Measurements from ENCODE around the gene LRRC1. TPM values are rescaled to one million over a fixed set of nuclear protein-coding genes. Genes with fewer than 3 reads are reported as not detected.

The LRRC1 gene
- total RNA-seq, 1 donor from 2014 or later, result 77.8 TPM

DNA sequence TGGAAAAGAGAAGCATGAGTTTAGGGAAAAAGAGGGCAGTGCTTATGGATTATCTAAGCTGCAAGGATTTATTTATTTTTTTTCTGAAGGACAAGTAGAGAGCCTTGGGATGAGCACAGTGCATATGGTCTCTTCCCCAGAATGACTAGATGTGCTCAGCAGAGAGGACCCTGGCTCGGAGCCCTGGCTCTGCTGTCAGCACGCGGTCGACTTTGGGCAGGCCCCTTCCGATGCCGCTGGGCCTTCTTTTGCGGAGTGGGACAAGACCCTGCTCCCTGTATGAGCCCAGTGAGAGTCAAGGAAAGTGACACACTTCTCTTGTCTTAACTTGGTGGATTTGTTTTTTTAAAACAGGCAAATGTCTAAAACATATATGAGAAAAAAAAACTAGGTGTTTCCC lies 51.4 kb downstream of the LRRC1 start:
- DNase-seq (ENCODE audit: low read depth in 2 of 2), result no peak

GRCh38 chr6:53847796-53848314 lies 53.0 kb downstream of the LRRC1 start:
- no peak for DNase-seq (ENCODE audit: low read depth in 2 of 2)

GRCh38 chr6:53850527-53850926 lies 55.7 kb downstream of the LRRC1 start:
- DNase-seq (ENCODE audit: low read depth in 2 of 2), result no peak

- DNase-seq (ENCODE audit: low read depth in 2 of 2), result peak in 1 of 2 donors; percentile 57
These were observed 56.8 kb downstream of the LRRC1 start for GRCh38 chr6:53851561-53851960.

DNA sequence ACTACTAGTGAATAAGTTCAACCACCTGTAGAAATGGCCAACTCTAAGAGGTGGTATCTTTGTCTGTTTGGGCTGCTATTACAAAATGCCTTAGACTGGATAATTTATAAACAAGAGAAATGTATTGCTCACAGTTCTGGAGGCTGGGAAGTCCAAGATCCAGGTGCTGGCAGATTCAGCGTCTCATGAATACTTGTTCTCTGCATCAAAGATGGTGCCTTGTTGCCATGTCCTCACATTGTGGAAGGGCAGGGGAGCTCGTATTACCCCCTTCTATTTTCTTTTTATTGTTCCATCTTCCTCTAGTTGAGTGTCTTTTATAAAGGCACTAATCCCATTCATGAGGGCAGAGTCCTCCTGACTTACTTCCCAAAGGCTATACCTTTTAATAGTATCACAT lies 58.0 kb downstream of the LRRC1 start:
- no peak for DNase-seq (ENCODE audit: low read depth in 2 of 2)

DNA sequence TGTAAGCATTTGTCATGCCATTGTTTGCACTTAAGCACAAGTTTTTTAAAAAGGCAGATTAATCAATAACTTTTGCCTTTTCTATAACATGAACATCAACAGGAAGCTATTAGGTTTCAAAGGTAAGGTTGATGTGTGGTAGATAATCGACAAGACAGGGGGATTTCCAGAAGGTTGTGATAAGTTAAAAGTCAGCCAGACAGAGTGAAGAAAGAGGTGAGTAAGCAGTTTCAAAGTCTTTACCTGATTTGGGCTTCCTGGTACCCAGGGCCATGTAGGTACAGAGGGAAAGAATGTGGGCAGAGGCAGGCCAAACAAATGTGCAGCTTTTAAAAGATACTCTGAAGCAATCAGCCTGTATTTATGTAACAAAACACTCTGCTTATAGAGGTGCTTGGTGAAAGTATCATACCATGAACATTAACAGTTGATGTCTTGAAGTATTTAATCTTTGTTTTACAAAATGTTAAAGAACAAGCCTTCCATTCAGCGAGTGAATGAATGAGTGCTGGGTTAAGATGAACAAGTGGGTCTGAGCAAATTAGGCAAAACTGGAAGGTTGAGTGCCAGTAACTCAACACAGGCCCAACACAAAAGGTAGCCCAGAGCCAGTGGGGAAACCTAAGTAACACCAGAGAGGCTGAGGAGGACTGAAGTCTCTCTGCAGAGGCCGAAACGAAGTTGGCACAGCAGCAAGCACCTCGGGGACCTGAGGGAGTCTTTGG lies 60.2 kb downstream of the LRRC1 start:
- no peak for DNase-seq (ENCODE audit: low read depth in 2 of 2)

DNA sequence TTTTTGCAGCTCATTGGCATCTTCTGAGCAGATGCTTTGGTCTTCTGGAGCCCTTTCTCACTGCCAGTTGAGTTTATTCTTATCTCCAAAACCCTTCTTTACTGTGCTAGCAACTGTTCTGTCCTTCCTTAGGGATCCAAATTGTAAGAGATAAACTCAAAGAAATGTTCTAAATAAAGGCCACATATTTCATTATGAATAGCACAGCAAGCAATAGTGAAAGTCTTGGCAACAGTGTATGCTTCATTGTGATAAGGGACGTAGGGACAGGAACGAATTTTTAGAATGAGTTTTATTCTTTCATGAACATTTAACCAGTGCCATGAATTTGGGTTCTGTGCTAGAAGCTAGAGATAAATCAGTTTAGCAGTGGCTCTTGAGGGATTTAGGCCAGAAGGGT lies 61.1 kb downstream of the LRRC1 start:
- DNase-seq (ENCODE audit: low read depth in 2 of 2), result no peak

GRCh38 chr6:53857318-53858094 lies 62.7 kb downstream of the LRRC1 start:
- DNase-seq (ENCODE audit: low read depth in 2 of 2), result peak; percentile 82 to 92

GRCh38 chr6:53858196-53858595 lies 63.4 kb downstream of the LRRC1 start:
- DNase-seq (ENCODE audit: low read depth in 2 of 2), result peak; percentile 17 to 51

DNA sequence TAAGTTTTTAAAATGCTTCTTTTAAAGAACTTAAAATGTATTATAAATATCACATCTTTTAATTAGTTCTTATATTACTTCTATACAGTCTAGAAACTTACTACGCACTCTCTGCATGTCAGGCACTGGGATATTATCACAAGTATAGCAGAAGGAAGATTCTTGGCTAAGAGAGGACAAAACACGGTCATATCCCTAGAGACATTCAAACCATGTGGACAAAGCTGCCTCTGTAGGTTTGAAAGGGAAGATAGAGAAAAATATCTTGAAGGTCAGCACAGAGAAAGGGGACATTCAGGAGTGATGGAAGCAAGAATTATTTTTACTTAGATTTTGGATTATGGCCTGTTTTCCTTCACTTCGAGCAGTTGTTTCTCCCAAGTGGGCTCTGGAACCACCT lies 64.1 kb downstream of the LRRC1 start:
- no peak for DNase-seq (ENCODE audit: low read depth in 2 of 2)

DNA sequence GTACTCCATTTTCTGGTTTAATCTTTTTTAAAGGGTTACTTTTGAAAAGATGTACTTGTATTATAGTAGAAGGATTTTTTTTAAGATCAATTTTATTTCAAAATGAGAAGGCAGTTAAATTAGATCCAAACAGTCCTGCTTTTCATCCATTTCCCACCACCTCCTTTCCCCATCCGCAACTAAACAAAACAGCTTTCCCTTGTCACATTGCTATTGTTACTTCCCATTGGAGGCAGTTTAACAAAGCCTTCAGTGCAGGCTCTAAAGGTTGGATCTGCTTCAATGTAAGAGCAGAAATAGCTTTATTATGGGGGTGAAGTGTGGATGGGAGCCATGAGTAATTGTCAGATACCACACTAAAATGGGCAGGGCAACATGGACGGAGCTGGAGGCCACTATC lies 65.7 kb downstream of the LRRC1 start:
- DNase-seq (ENCODE audit: low read depth in 2 of 2), result no peak

GRCh38 chr6:53861518-53861917 lies 66.7 kb downstream of the LRRC1 start:
- no peak for DNase-seq (ENCODE audit: low read depth in 2 of 2)

- DNase-seq (ENCODE audit: low read depth in 2 of 2), result peak; percentile 48 to 58
These were observed 68.1 kb downstream of the LRRC1 start for GRCh38 chr6:53862662-53863462.

DNA sequence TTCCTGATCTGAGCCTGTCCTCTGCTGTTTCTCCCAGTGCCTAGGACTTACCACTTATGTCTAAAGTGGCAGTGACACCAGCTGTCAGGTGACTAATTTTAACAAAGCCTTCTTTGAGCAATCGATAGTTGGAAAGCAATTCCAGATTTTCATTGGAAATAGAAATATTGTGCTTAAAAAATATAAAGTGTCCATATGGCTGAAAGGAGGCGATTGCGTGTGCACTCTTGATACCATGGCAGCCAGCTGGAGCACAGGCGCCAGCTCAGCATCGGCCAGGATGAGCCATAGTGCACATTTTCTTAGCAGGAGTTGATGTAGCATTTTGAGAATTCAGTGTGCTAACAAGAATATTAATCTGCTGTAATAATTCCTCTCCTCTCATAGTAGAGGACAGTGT lies 70.0 kb downstream of the LRRC1 start:
- DNase-seq (ENCODE audit: low read depth in 2 of 2), result no peak

DNA sequence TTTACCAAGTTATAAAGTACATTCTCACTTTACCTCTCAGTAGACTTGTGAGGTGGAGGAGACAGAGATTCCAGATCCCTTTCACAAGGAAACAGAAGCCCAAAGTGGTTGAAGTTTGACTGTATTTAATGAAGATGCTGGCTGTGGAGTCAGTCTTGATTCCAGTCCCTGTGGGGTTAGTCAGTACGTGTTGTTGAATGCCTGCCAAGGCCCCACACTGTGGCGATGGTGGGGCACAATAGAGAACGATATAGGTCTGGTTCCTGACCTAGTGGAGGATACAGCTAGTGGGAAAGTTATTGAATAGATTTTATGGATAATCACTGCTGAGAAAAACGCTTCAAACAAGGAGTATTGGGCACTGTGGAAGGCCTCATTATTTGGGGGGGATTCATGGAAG lies 71.4 kb downstream of the LRRC1 start:
- peak; percentile 52 to 79 for DNase-seq (ENCODE audit: low read depth in 2 of 2)

GRCh38 chr6:53868626-53869025 lies 73.8 kb downstream of the LRRC1 start:
- no peak for DNase-seq (ENCODE audit: low read depth in 2 of 2)

- peak; percentile 79 to 83 for DNase-seq (ENCODE audit: low read depth in 2 of 2)
These were observed 75.2 kb downstream of the LRRC1 start for GRCh38 chr6:53869964-53870363.

GRCh38 chr6:53873922-53874321 lies 79.1 kb downstream of the LRRC1 start:
- DNase-seq (ENCODE audit: low read depth in 2 of 2), result no peak

DNA sequence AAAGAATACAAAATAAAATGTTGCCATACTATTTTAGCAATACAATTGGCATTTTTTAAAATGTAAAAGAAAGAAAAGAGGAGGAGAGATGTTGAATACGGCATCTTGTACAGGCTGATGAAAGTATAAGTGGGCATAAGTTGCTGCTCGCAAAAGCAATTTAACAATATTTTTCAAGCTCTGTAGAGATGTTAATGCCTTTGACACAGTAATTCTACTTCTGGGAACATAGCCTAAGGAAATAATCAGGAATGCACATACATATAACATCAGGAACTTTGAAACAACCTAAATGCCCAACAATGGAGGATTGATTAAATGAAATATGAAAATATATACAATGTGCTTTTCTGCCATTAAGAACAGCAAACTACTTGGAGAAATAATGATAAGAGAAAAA lies 80.2 kb downstream of the LRRC1 start:
- DNase-seq (ENCODE audit: low read depth in 2 of 2), result no peak

DNA sequence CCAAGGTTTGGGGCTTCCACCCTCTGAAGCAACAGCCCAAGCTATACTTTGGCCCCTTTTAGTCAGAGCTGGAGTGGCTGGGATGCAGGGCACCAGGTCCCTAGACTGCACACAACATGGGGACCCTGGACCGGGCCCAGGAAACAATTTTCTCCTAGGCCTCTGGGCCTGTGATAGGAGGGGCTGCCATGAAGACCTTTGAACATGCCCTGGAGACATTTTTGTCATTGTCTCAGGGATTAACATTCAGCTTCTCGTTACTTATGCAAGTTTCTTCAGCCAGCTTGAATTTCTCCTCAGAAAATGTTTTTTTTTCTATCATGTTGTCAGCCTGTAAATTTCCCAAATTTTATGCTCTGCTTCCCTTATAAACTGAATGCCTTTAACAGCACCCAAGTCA lies 82.3 kb downstream of the LRRC1 start:
- DNase-seq (ENCODE audit: low read depth in 2 of 2), result no peak

- no peak for DNase-seq (ENCODE audit: low read depth in 2 of 2)
These were observed 84.0 kb downstream of the LRRC1 start for GRCh38 chr6:53878808-53879207.

DNA sequence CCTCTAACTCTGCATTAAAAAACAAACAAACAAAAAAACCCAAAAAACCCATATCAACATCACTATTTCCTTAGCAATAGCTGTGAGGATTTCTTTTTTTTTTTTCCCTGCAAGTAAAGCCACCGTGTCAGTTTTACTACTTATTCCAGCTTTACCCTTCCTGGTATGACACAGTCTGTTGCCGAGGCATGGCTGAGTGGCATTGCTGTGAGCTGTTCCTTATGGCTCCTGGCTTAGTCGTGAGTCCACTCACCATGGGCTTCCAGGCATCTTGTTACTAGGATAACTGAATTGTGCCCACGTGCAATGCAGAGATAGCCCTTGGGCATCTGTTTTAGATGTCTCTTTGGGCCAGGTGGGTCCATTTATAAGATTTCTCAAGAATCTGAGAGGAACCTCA lies 84.8 kb downstream of the LRRC1 start:
- DNase-seq (ENCODE audit: low read depth in 2 of 2), result no peak
